ENCODE measurements around the gene RFC5. TPM values are rescaled to one million over a fixed set of nuclear protein-coding genes. Genes with fewer than 3 reads are reported as not detected.

RFC5 gene
- total RNA-seq, 1 experiment from 2014 or later, result 50.4 TPM

- H3T11ph ChIP-seq (ENCODE audit: low read length), result no peak overlapping the region
- no peak overlapping the region for H3K27ac ChIP-seq (ENCODE audit: insufficient read length, low read depth, low read length)
- H4K5ac ChIP-seq (ENCODE audit: insufficient read length, low read depth, low read length), result no peak overlapping the region
- no peaks in the 10 kb centered on the region for H3K23me2 ChIP-seq (ENCODE audit: insufficient read length, low read depth, low read length, poor library complexity, severe bottlenecking)
- no peaks in the 10 kb centered on the region for H3K79me2 ChIP-seq (ENCODE audit: insufficient read depth, low read length)
- no peak overlapping the region for H3K23ac ChIP-seq (ENCODE audit: insufficient read length, low read depth, low read length)
- H3K56ac ChIP-seq (ENCODE audit: insufficient read length, low read depth, low read length), result no peak overlapping the region
- H4K20me1 ChIP-seq (ENCODE audit: control insufficient read depth, insufficient read depth, insufficient read length), result no peaks in the 10 kb centered on the region
- no peak overlapping the region for H2BK12ac ChIP-seq (ENCODE audit: insufficient read length, low read depth, low read length)
- H3K4me2 ChIP-seq (ENCODE audit: insufficient read depth, insufficient read length, low read length), result no peak overlapping the region
- no peaks in the 10 kb centered on the region for H3K27me3 ChIP-seq (ENCODE audit: insufficient read depth, low read length)
- Mint-ChIP-seq H3K36me3 (ENCODE audit: insufficient read depth in 1 of 3, low read depth in 3 of 3) (peaks cover 39 to 76% (median 49%) of the 10 kb centered on the region in 3 experiments; a peak in 6 of 7 replicates), H3K27ac (0 out of 7 replicates have a peak overlapping the region, but pooled peaks of 1 of the 3 experiments have one; percentile 22), H3K4me3 (no peak overlapping the region), H3K27me3 (ENCODE audit: low read depth) (no peaks in the 10 kb centered on the region; the same call in 1 of the 2 replicates), H3K9me3 (no peaks in the 10 kb centered on the region), H3K4me1 (peaks cover 9 to 10% of the 10 kb centered on the region in 2 experiments)
- DNase-seq, result no peak
- H4K91ac ChIP-seq (ENCODE audit: insufficient read length, low read depth, low read length), result no peak overlapping the region
- H2BK5ac ChIP-seq (ENCODE audit: insufficient read length, low read length), result no peak overlapping the region
- H2BK120ac ChIP-seq (ENCODE audit: low read depth, low read length, poor library complexity, severe bottlenecking), result no peak overlapping the region
- H3K14ac ChIP-seq (ENCODE audit: insufficient read depth, low read length), result no peak overlapping the region
- WGBS (ENCODE audit: extremely low coverage, insufficient read length, low lambda C conversion rate), result no CpG with 5 or more reads among the region's 3 CpGs
- H2AK5ac ChIP-seq (ENCODE audit: insufficient read length, low read length), result no peak overlapping the region
- no peak for TF ChIP-seq CTCF (conservative IDR thresholded peaks at IDR 0.05)
- no peaks in the 10 kb centered on the region for H3K9me3 ChIP-seq (ENCODE audit: control insufficient read depth, low read depth, low read length)
- no peak overlapping the region for H2BK15ac ChIP-seq (ENCODE audit: low read depth, low read length)
- no peak overlapping the region for H4K8ac ChIP-seq (replicated peaks; ENCODE audit: insufficient read length, low read depth, low read length)
- H3K79me1 ChIP-seq (ENCODE audit: insufficient read depth, low read depth, low read length, poor library complexity, severe bottlenecking), result no peaks in the 10 kb centered on the region
- no peak overlapping the region for H3K18ac ChIP-seq (ENCODE audit: insufficient read length, low read depth, low read length)
- no peak overlapping the region for H3K9ac ChIP-seq (ENCODE audit: extremely low read depth, insufficient read length, low read length)
- no peak overlapping the region for H2AFZ ChIP-seq (ENCODE audit: low read length)
- H2BK20ac ChIP-seq (ENCODE audit: low read depth, low read length, poor library complexity, severe bottlenecking), result no peak overlapping the region
- no peak overlapping the region for H3K4ac ChIP-seq (ENCODE audit: low read depth, low read length)
- no peaks in the 10 kb centered on the region for H3K4me1 ChIP-seq (ENCODE audit: insufficient read depth, low read length)
Measured at GRCh38 chr12:118070650-118071049, 54.1 kb downstream of the RFC5 start.

All from H9 (cell line).